ENCODE data around the gene SV2A.
"Not testable (repeated sequence)": the region's sequence is repeated elsewhere in the genome, so short reads cannot be mapped to it uniquely, and the experiment has no call there.

The SV2A gene

GRCh38 chr1:149884433-149885338, 33.0 kb downstream of the SV2A start:
- Histone ChIP-seq H3K27me3 (replicated peaks; ENCODE audit: control insufficient read depth, insufficient read depth, low read length) (no peaks in the 10 kb centered on the region), H3K4me3 (replicated peaks; ENCODE audit: low read depth, low read length) (peak overlapping the region; percentile 76), H3K36me3 (ENCODE audit: control insufficient read depth, insufficient read depth, low read length) (no peaks in the 10 kb centered on the region)
- TF ChIP-seq, protein P1, sequence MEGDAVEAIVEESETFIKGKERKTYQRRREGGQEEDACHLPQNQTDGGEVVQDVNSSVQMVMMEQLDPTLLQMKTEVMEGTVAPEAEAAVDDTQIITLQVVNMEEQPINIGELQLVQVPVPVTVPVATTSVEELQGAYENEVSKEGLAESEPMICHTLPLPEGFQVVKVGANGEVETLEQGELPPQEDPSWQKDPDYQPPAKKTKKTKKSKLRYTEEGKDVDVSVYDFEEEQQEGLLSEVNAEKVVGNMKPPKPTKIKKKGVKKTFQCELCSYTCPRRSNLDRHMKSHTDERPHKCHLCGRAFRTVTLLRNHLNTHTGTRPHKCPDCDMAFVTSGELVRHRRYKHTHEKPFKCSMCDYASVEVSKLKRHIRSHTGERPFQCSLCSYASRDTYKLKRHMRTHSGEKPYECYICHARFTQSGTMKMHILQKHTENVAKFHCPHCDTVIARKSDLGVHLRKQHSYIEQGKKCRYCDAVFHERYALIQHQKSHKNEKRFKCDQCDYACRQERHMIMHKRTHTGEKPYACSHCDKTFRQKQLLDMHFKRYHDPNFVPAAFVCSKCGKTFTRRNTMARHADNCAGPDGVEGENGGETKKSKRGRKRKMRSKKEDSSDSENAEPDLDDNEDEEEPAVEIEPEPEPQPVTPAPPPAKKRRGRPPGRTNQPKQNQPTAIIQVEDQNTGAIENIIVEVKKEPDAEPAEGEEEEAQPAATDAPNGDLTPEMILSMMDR (IDR thresholded peaks at IDR 0.05; ENCODE audit: insufficient read depth, low read length, poor library complexity, severe bottlenecking): no peak
- DNase-seq (ENCODE audit: extremely low read depth, insufficient read length): peak; percentile 51

GRCh38 chr1:149883598-149884247, 33.9 kb downstream of the SV2A start:
- no peaks in the 10 kb centered on the region for H3K36me3 ChIP-seq (ENCODE audit: control insufficient read depth, insufficient read depth, low read length)
- TF ChIP-seq, protein P1 (IDR thresholded peaks at IDR 0.05; ENCODE audit: insufficient read depth, low read length, poor library complexity, severe bottlenecking): no peak
- no peak for DNase-seq (ENCODE audit: extremely low read depth, insufficient read length)
- H3K27me3 ChIP-seq (replicated peaks; ENCODE audit: control insufficient read depth, insufficient read depth, low read length): no peaks in the 10 kb centered on the region
- peak overlapping the region; percentile 26 for H3K4me3 ChIP-seq (replicated peaks; ENCODE audit: low read depth, low read length)

GRCh38 chr1:149881876-149882275, 35.8 kb downstream of the SV2A start:
- Histone ChIP-seq H3K4me3 (replicated peaks; ENCODE audit: low read depth, low read length) (no peak overlapping the region), H3K36me3 (ENCODE audit: control insufficient read depth, insufficient read depth, low read length) (no peaks in the 10 kb centered on the region), H3K27me3 (replicated peaks; ENCODE audit: control insufficient read depth, insufficient read depth, low read length) (no peaks in the 10 kb centered on the region)
- TF ChIP-seq, protein P1 (IDR thresholded peaks at IDR 0.05; ENCODE audit: insufficient read depth, low read length, poor library complexity, severe bottlenecking): no peak
- no peak for DNase-seq (ENCODE audit: extremely low read depth, insufficient read length)

- H3K36me3 ChIP-seq (ENCODE audit: control insufficient read depth, insufficient read depth, low read length): no peaks in the 10 kb centered on the region
- H3K4me3 ChIP-seq (replicated peaks; ENCODE audit: low read depth, low read length): no peak overlapping the region
- no peaks in the 10 kb centered on the region for H3K27me3 ChIP-seq (replicated peaks; ENCODE audit: control insufficient read depth, insufficient read depth, low read length)
- TF ChIP-seq, protein P1 (IDR thresholded peaks at IDR 0.05; ENCODE audit: insufficient read depth, low read length, poor library complexity, severe bottlenecking): no peak
- DNase-seq (ENCODE audit: extremely low read depth, insufficient read length): no peak
Measured at GRCh38 chr1:149879556-149879955, 38.1 kb downstream of the SV2A start.

DNA sequence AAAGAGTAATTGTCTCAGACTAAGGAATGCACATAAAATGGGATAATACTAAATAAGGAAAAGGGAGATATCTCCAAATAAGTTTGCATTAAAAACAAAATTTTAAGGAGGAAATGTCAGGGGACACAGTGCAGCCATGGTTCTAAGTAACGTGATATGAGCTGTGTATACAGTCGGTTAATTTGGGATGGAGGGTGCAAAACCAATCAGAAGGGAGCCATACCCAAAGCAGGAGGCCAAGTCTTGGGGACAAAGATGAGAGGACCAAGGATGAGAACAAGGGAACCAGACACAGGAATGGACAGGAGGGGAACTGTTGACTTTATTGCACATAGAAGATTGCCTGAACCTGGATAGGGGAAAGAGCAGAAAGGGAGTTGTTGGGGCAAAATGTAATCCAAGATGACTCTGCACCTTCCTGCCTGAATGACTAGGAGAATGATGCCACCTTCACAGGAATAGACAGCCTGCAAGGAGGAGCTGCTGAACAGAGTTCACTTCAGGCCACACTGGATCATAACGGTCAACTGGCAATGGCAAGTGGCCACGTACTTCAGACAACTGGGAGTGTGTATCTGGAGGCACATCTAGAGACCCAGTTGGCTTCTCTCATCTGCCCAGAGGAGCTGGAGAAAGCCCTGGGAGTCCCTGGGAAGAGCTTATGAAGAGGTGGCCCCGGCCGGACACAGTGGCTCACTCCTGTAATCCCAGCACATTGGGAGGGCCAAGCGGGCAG, 40.3 kb downstream of the SV2A start:
- H3K4me3 ChIP-seq (replicated peaks; ENCODE audit: low read depth, low read length): no peak overlapping the region
- TF ChIP-seq, protein P1 (IDR thresholded peaks at IDR 0.05; ENCODE audit: insufficient read depth, low read length, poor library complexity, severe bottlenecking): no peak
- no peak for DNase-seq (ENCODE audit: extremely low read depth, insufficient read length)
- H3K36me3 ChIP-seq (ENCODE audit: control insufficient read depth, insufficient read depth, low read length): no peaks in the 10 kb centered on the region
- no peaks in the 10 kb centered on the region for H3K27me3 ChIP-seq (replicated peaks; ENCODE audit: control insufficient read depth, insufficient read depth, low read length)

DNA sequence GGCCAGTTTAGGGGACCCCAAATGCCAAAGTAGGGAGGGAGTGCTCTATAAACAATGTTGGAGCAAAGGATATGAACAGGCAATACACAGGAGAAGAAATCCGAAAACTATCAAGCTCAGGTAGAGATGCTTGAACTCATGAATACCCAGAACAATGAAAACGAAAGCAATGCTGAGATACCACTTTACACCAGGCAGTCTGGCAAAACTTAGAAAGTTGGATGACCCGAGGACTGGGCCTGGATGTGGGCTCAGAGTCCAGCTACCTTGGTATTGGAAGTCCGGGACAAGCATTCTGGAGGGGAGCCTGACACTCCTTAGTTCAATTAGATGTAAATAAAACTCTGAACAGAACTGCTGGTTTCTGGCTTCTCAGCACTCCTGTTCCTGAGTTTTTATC, 44.6 kb downstream of the SV2A start:
- H3K4me3 ChIP-seq (replicated peaks; ENCODE audit: low read depth, low read length); H3K36me3 ChIP-seq (ENCODE audit: control insufficient read depth, insufficient read depth, low read length); H3K27me3 ChIP-seq (replicated peaks; ENCODE audit: control insufficient read depth, insufficient read depth, low read length); DNase-seq (ENCODE audit: extremely low read depth, insufficient read length): not testable (repeated sequence)

GRCh38 chr1:149866887-149867286, 50.8 kb downstream of the SV2A start:
- not testable (repeated sequence) for H3K27me3 ChIP-seq (replicated peaks; ENCODE audit: control insufficient read depth, insufficient read depth, low read length); DNase-seq (ENCODE audit: extremely low read depth, insufficient read length); H3K36me3 ChIP-seq (ENCODE audit: control insufficient read depth, insufficient read depth, low read length); H3K4me3 ChIP-seq (replicated peaks; ENCODE audit: low read depth, low read length)

GRCh38 chr1:149861497-149862054, 56.1 kb downstream of the SV2A start:
- not testable (repeated sequence) for H3K27me3 ChIP-seq (replicated peaks; ENCODE audit: control insufficient read depth, insufficient read depth, low read length); DNase-seq (ENCODE audit: extremely low read depth, insufficient read length); H3K4me3 ChIP-seq (replicated peaks; ENCODE audit: low read depth, low read length); H3K36me3 ChIP-seq (ENCODE audit: control insufficient read depth, insufficient read depth, low read length)

Measured in GM06990 (cell line).